Vagina (tissue), 2 donors: ENCODE measurements around the gene RNASE13. TPM values are rescaled to one million over a fixed set of nuclear protein-coding genes. Genes with fewer than 3 reads are reported as not detected.

ENCODE experiments used
- DNase-seq, 2 donors: peaks; one replicate each; pipeline ENCODE4 v3.0.0-alpha.2; 2017; ENCODE audit errors: extremely low spot score in 2 of 2
- H3K27ac ChIP-seq: fragments of 200-600 bp; sonication (generic); one replicate; pipeline ENCODE4 v1.5.1; 2019
- H3K27me3 ChIP-seq: fragments of 200-600 bp; sonication (generic); one replicate; pipeline ENCODE4 v1.5.1; 2019
- H3K36me3 ChIP-seq, 2 donors: fragments of 200-600 bp; sonication (generic); one replicate each; pipeline ENCODE4 v1.5.1; 2017 to 2019
- H3K4me1 ChIP-seq: fragments of 200-600 bp; sonication (generic); one replicate; pipeline ENCODE4 v1.5.1; 2019
- H3K4me3 ChIP-seq, 2 donors: fragments of 200-600 bp; sonication (generic); 1 replicate in 1 of 2; 2 replicates in 1 of 2; pipeline ENCODE4 v1.5.1; 2016 to 2019
- H3K9me3 ChIP-seq: fragments of 200-600 bp; sonication (generic); one replicate; pipeline ENCODE4 v1.5.1; 2019
- POLR2A ChIP-seq, 2 donors: fragments of 450-650 bp; IDR thresholded peaks; one replicate each; pipeline ENCODE4 v1.6.1; 2017; ENCODE audit warnings: antibody characterized with exemption in 2 of 2, mild to moderate bottlenecking in 2 of 2, moderate library complexity in 2 of 2
- POLR2AphosphoS5 ChIP-seq, 2 donors: sonication (generic); formaldehyde crosslinking; IDR thresholded peaks; one replicate each; pipeline ENCODE4 v1.9.0; 2017; ENCODE audit warnings: antibody characterized with exemption in 2 of 2, mild to moderate bottlenecking in 2 of 2, low read depth in 1 of 2; ENCODE audit not compliant: insufficient read depth in 1 of 2
- intact Hi-C: fragments of 100-400 bp; cut with DNase I; formaldehyde crosslinking; loops from one replicate; pipeline ENCODE4 v1.15.1; 2023
- total RNA-seq: library from RNA; depleted of rRNA; stranded (reverse); fragments of >200 nt; gene quantifications from one replicate; pipeline ENCODE4 v1.2.3, GENCODE V29; 2016
- TF ChIP-seq, protein P1 (sequence below), 3 experiments: fragments of 450-650 bp in 2 of 3; fragments of 200-600 bp in 1 of 3; sonication (generic) in 1 of 3; IDR thresholded peaks; one replicate each; pipeline ENCODE4 v1.5.1; 2017 to 2019; ENCODE audit warnings: antibody characterized with exemption in 3 of 3, mild to moderate bottlenecking in 2 of 3, moderate library complexity in 2 of 3

Gene RNASE13
- total RNA-seq, 1 donor from 2014 or later = not detected

DNA sequence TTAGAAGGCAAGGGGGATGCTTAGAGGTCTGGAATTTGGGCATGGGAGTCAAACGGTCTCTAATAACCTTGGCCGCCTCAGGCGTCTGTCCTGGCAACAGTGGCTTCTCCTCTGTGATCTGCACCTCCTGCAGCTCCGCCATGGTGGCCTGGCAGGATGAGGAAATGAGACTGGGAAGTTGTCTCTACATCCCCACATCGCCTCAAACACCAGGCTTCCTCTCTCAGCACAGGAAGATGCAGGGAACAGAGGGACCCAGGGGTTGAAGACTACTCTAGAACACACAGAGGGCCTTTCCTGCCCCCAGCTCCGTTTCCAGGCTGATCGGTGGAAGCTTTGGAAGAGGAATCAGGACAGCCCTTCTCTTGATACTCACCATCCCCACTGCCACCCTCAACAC is 11.4 kb downstream of the RNASE13 start:
- peaks cover 73% of the 10 kb centered on the region for H3K4me1 ChIP-seq
- no peak for DNase-seq
- intact Hi-C loops = no loop called here
- TF ChIP-seq, protein P1, sequence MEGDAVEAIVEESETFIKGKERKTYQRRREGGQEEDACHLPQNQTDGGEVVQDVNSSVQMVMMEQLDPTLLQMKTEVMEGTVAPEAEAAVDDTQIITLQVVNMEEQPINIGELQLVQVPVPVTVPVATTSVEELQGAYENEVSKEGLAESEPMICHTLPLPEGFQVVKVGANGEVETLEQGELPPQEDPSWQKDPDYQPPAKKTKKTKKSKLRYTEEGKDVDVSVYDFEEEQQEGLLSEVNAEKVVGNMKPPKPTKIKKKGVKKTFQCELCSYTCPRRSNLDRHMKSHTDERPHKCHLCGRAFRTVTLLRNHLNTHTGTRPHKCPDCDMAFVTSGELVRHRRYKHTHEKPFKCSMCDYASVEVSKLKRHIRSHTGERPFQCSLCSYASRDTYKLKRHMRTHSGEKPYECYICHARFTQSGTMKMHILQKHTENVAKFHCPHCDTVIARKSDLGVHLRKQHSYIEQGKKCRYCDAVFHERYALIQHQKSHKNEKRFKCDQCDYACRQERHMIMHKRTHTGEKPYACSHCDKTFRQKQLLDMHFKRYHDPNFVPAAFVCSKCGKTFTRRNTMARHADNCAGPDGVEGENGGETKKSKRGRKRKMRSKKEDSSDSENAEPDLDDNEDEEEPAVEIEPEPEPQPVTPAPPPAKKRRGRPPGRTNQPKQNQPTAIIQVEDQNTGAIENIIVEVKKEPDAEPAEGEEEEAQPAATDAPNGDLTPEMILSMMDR (IDR thresholded peaks at IDR 0.05) = no peak
- TF ChIP-seq POLR2AphosphoS5 (IDR thresholded peaks at IDR 0.05; ENCODE audit: insufficient read depth in 1 of 2, low read depth in 1 of 2) = no peak
- TF ChIP-seq POLR2A (IDR thresholded peaks at IDR 0.05) = no peak
- no peaks in the 10 kb centered on the region for H3K9me3 ChIP-seq
- H3K27ac ChIP-seq = peak overlapping the region; percentile 99
- H3K4me3 ChIP-seq = peak overlapping the region; percentile 72 to 96
- H3K36me3 ChIP-seq = peaks cover 0 to 35% of the 10 kb centered on the region in 2 donors
- no peaks in the 10 kb centered on the region for H3K27me3 ChIP-seq

DNA sequence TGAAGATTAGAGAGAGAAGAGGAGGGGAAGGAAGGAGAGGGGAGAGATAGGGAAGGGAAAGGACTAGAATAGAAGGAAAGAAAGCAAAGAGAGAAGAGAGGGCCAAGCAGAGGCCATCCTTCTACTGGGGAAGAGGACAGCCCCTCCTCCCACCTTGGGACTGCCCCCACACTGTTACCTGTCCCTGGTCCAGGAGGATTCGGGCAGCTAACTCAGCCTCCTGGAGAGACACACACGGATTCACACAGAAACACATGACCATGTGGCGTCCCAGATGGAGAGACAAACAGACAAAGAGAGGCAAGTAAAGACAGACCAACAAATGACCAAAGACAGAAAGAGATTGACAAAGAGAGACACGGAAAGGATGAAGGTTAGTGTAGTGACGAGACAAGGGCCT is 11.9 kb downstream of the RNASE13 start:
- Histone ChIP-seq H3K36me3 (peaks cover 0 to 37% of the 10 kb centered on the region in 2 donors), H3K27ac (peak overlapping the region; percentile 99), H3K4me3 (peak overlapping the region; percentile 72 to 96), H3K9me3 (no peaks in the 10 kb centered on the region), H3K4me1 (peaks cover 73% of the 10 kb centered on the region), H3K27me3 (no peaks in the 10 kb centered on the region)
- DNase-seq = no peak
- TF ChIP-seq POLR2A (IDR thresholded peaks at IDR 0.05) = no peak
- TF ChIP-seq, protein P1 (IDR thresholded peaks at IDR 0.05) = no peak
- no peak for TF ChIP-seq POLR2AphosphoS5 (IDR thresholded peaks at IDR 0.05; ENCODE audit: insufficient read depth in 1 of 2, low read depth in 1 of 2)
- intact Hi-C loops = no loop called here

DNA sequence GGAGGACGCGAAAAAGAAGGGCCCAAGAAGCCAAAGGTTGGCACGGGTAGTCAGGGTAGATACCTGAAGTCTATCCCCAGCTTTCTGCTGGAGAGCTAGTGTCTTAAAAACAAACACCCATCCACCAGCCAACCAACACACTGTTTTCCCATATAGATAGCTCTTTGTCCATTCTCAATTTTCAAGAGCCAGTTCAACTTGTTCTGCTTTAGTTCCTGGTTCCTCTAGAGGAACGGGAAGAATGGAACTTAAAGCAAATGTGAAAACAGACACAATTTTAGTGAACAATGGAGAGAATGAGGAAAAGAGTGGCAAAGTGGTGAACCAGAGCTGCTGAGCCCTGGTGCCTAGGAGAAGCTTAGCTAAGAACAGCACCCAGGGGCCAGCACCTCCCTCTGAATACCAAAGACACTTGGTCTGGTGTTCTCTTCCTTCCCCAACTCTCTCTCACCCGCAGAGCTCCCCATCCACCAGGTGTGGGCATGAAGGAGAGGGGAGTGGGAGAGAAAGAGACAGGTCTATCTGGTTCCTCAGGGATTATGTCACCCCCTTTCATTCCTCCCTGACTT is 13.5 kb downstream of the RNASE13 start:
- Histone ChIP-seq H3K4me3 (no peak overlapping the region), H3K27me3 (no peaks in the 10 kb centered on the region), H3K9me3 (no peaks in the 10 kb centered on the region), H3K36me3 (peaks cover 0 to 46% of the 10 kb centered on the region in 2 donors), H3K4me1 (peaks cover 57% of the 10 kb centered on the region), H3K27ac (peak overlapping the region; percentile 99)
- intact Hi-C loops = no loop called here
- no peak for DNase-seq
- TF ChIP-seq POLR2AphosphoS5 (IDR thresholded peaks at IDR 0.05; ENCODE audit: insufficient read depth in 1 of 2, low read depth in 1 of 2) (no peak), POLR2A (IDR thresholded peaks at IDR 0.05) (no peak)
- TF ChIP-seq, protein P1 (IDR thresholded peaks at IDR 0.05) = no peak

DNA sequence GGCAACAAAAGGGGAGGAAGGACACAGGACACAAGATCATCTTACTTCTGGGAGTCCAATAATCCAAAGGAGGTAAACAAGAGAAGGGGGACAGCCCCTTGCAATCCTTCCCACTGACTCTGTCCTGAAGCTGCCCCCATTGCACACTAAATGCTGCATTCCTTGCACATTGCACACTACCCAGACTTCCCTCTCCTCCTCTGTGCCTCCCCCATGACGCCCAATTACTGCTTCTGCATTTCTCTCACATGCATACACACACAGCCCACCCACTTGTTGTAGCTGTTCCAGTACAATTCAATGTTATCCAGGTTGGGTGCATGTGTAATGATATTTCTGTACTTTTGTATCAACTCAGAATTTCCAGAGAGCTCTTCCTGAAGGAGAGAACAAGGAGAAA is 15.2 kb downstream of the RNASE13 start:
- Histone ChIP-seq H3K36me3 (peaks cover 0 to 46% of the 10 kb centered on the region in 2 donors), H3K4me1 (peaks cover 47% of the 10 kb centered on the region), H3K27ac (no peak overlapping the region), H3K4me3 (no peak overlapping the region), H3K9me3 (no peaks in the 10 kb centered on the region), H3K27me3 (no peaks in the 10 kb centered on the region)
- DNase-seq = no peak
- intact Hi-C loops = loop anchor here (5.0 kb wide), 1 partner anchor 73 kb away; no protein-coding TSS in a partner anchor
- TF ChIP-seq, protein P1 (IDR thresholded peaks at IDR 0.05) = no peak
- TF ChIP-seq POLR2AphosphoS5 (IDR thresholded peaks at IDR 0.05; ENCODE audit: insufficient read depth in 1 of 2, low read depth in 1 of 2) = no peak
- no peak for TF ChIP-seq POLR2A (IDR thresholded peaks at IDR 0.05)

DNA sequence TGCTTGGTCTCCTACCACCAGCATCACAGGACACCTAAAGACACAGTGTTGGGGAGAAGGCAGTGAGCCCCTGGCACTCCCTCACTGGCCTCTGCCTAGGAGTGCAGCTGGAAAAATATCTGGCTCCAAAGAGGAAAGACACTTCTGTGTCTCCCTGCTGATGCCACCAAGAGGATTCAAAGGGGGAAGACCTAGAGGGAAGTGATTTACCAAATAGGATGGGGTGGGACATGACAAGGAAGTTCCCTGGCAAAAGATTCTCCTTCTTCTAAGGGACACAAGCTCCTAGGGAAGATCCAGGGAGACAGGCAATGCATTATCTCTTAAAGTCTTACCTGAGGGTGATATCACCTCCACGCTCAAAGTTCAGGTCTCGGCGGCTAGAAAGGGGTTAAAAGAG is 15.8 kb downstream of the RNASE13 start:
- H3K4me3 ChIP-seq = no peak overlapping the region
- no peaks in the 10 kb centered on the region for H3K9me3 ChIP-seq
- intact Hi-C loops = loop anchor here (5.0 kb wide), 1 partner anchor 74 kb away; no protein-coding TSS in a partner anchor
- H3K36me3 ChIP-seq = peaks cover 0 to 46% of the 10 kb centered on the region in 2 donors
- TF ChIP-seq POLR2A (IDR thresholded peaks at IDR 0.05) (no peak), POLR2AphosphoS5 (IDR thresholded peaks at IDR 0.05; ENCODE audit: insufficient read depth in 1 of 2, low read depth in 1 of 2) (no peak)
- TF ChIP-seq, protein P1 (IDR thresholded peaks at IDR 0.05) = no peak
- no peaks in the 10 kb centered on the region for H3K27me3 ChIP-seq
- H3K4me1 ChIP-seq = peaks cover 41% of the 10 kb centered on the region
- DNase-seq = no peak
- no peak overlapping the region for H3K27ac ChIP-seq
